Measurements from ENCODE around the gene SLC29A2.

DNA sequence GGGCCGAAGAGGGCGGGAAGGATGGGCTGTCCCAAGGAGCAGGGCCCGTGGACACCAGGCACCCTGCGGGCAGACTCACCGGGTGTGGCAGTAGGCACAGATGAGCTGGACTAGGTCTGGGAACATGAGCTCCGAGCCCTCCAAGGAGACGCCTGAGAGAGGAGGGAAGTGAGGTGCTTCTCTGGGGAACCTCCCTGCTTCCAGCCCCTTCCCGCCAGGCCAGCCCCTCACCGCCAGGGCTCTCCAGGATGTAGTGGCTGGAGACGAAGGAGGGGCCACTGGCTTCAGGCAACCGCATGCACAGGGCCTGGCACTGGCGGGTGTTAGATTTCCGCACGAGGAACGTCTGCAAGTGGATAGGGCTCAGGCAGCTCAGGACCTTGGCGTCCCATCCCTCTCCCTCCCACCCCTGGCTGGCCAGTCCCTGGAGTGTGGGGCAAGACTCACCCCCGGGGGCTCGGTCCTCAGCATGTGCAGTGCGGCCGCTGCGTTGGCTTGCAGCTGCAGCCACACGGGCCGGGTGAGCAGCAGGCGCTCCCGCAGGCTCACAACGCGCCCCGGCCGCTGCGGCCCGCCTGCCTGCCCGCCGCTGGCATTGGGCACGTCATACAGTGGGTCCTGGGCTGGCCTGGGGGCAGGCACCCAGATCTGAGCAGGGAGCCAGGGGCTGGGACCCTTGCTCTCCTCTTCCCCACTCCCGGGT is 35.9 kb downstream of the SLC29A2 start:
- TF ChIP-seq SIN3A (IDR thresholded peaks at IDR 0.05; ENCODE audit: low read depth) = no peak
- TF ChIP-seq POLR2AphosphoS5 (IDR thresholded peaks at IDR 0.05; ENCODE audit: low read depth, low read length) = no peak
- no peak for TF ChIP-seq EZH2 (IDR thresholded peaks at IDR 0.05)
- TF ChIP-seq SP1 (IDR thresholded peaks at IDR 0.05; ENCODE audit: low read depth) = no peak
- TF ChIP-seq, protein P1, sequence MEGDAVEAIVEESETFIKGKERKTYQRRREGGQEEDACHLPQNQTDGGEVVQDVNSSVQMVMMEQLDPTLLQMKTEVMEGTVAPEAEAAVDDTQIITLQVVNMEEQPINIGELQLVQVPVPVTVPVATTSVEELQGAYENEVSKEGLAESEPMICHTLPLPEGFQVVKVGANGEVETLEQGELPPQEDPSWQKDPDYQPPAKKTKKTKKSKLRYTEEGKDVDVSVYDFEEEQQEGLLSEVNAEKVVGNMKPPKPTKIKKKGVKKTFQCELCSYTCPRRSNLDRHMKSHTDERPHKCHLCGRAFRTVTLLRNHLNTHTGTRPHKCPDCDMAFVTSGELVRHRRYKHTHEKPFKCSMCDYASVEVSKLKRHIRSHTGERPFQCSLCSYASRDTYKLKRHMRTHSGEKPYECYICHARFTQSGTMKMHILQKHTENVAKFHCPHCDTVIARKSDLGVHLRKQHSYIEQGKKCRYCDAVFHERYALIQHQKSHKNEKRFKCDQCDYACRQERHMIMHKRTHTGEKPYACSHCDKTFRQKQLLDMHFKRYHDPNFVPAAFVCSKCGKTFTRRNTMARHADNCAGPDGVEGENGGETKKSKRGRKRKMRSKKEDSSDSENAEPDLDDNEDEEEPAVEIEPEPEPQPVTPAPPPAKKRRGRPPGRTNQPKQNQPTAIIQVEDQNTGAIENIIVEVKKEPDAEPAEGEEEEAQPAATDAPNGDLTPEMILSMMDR (IDR thresholded peaks at IDR 0.05 in 2 of 3, conservative IDR thresholded peaks at IDR 0.05 in 1 of 3; ENCODE audit: borderline replicate concordance in 1 of 3, insufficient read depth in 1 of 3, low read depth in 2 of 3, low read length in 2 of 3) = no peak

All from HCT116 (cell line).